ENCODE results near the gene TLCD4.
"Not testable (repeated sequence)": the region's sequence is repeated elsewhere in the genome, so short reads cannot be mapped to it uniquely, and the experiment has no call there.

The TLCD4 gene

GRCh38 chr1:95139039-95139438, 21.9 kb downstream of the TLCD4 start:
- Histone ChIP-seq H3K4me3 (ENCODE audit: low read depth in 1 of 2, low read length in 2 of 2) (no peak overlapping the region), H3K36me3 (ENCODE audit: control insufficient read depth in 1 of 2, insufficient read depth in 2 of 2, low read length in 2 of 2) (no peaks in the 10 kb centered on the region), H3K4me1 (ENCODE audit: control insufficient read depth in 1 of 2, insufficient read depth in 2 of 2, low read length in 2 of 2) (no peaks in the 10 kb centered on the region), H3K9ac (ENCODE audit: low read depth in 1 of 2, low read length in 2 of 2) (no peak overlapping the region), H3K27me3 (ENCODE audit: control insufficient read depth in 1 of 2, insufficient read depth in 2 of 2, low read length in 2 of 2) (no peaks in the 10 kb centered on the region), H3K27ac (ENCODE audit: low read depth, low read length) (no peak overlapping the region), H3K9me3 (ENCODE audit: control insufficient read depth in 1 of 2, low read length in 2 of 2) (no peaks in the 10 kb centered on the region)

GRCh38 chr1:95140791-95141190, 23.6 kb downstream of the TLCD4 start:
- no peak overlapping the region for H3K4me3 ChIP-seq (ENCODE audit: low read depth in 1 of 2, low read length in 2 of 2)
- H3K9ac ChIP-seq (ENCODE audit: low read depth in 1 of 2, low read length in 2 of 2): no peak overlapping the region
- H3K27me3 ChIP-seq (ENCODE audit: control insufficient read depth in 1 of 2, insufficient read depth in 2 of 2, low read length in 2 of 2): no peaks in the 10 kb centered on the region
- H3K9me3 ChIP-seq (ENCODE audit: control insufficient read depth in 1 of 2, low read length in 2 of 2): no peaks in the 10 kb centered on the region
- no peaks in the 10 kb centered on the region for H3K36me3 ChIP-seq (ENCODE audit: control insufficient read depth in 1 of 2, insufficient read depth in 2 of 2, low read length in 2 of 2)
- H3K27ac ChIP-seq (ENCODE audit: low read depth, low read length): no peak overlapping the region
- H3K4me1 ChIP-seq (ENCODE audit: control insufficient read depth in 1 of 2, insufficient read depth in 2 of 2, low read length in 2 of 2): no peaks in the 10 kb centered on the region

- H3K4me3 ChIP-seq (ENCODE audit: low read depth in 1 of 2, low read length in 2 of 2): no peak overlapping the region
- H3K9me3 ChIP-seq (ENCODE audit: control insufficient read depth in 1 of 2, low read length in 2 of 2): no peaks in the 10 kb centered on the region
- no peaks in the 10 kb centered on the region for H3K4me1 ChIP-seq (ENCODE audit: control insufficient read depth in 1 of 2, insufficient read depth in 2 of 2, low read length in 2 of 2)
- H3K9ac ChIP-seq (ENCODE audit: low read depth in 1 of 2, low read length in 2 of 2): no peak overlapping the region
- no peaks in the 10 kb centered on the region for H3K27me3 ChIP-seq (ENCODE audit: control insufficient read depth in 1 of 2, insufficient read depth in 2 of 2, low read length in 2 of 2)
- no peaks in the 10 kb centered on the region for H3K36me3 ChIP-seq (ENCODE audit: control insufficient read depth in 1 of 2, insufficient read depth in 2 of 2, low read length in 2 of 2)
- H3K27ac ChIP-seq (ENCODE audit: low read depth, low read length): no peak overlapping the region
Observed at GRCh38 chr1:95145493-95145892, 28.3 kb downstream of the TLCD4 start.

- Histone ChIP-seq H3K9me3 (ENCODE audit: control insufficient read depth in 1 of 2, low read length in 2 of 2) (no peaks in the 10 kb centered on the region), H3K27me3 (ENCODE audit: control insufficient read depth in 1 of 2, insufficient read depth in 2 of 2, low read length in 2 of 2) (no peaks in the 10 kb centered on the region), H3K9ac (ENCODE audit: low read depth in 1 of 2, low read length in 2 of 2) (no peak overlapping the region), H3K36me3 (ENCODE audit: control insufficient read depth in 1 of 2, insufficient read depth in 2 of 2, low read length in 2 of 2) (no peaks in the 10 kb centered on the region), H3K4me3 (ENCODE audit: low read depth in 1 of 2, low read length in 2 of 2) (no peak overlapping the region), H3K4me1 (ENCODE audit: control insufficient read depth in 1 of 2, insufficient read depth in 2 of 2, low read length in 2 of 2) (no peaks in the 10 kb centered on the region), H3K27ac (ENCODE audit: low read depth, low read length) (no peak overlapping the region)
Observed at GRCh38 chr1:95146637-95147036, 29.5 kb downstream of the TLCD4 start.

- Histone ChIP-seq H3K9ac (ENCODE audit: low read depth in 1 of 2, low read length in 2 of 2) (no peak overlapping the region), H3K27ac (ENCODE audit: low read depth, low read length) (no peak overlapping the region), H3K36me3 (ENCODE audit: control insufficient read depth in 1 of 2, insufficient read depth in 2 of 2, low read length in 2 of 2) (no peaks in the 10 kb centered on the region), H3K4me1 (ENCODE audit: control insufficient read depth in 1 of 2, insufficient read depth in 2 of 2, low read length in 2 of 2) (no peaks in the 10 kb centered on the region), H3K9me3 (ENCODE audit: control insufficient read depth in 1 of 2, low read length in 2 of 2) (no peaks in the 10 kb centered on the region), H3K4me3 (ENCODE audit: low read depth in 1 of 2, low read length in 2 of 2) (no peak overlapping the region), H3K27me3 (ENCODE audit: control insufficient read depth in 1 of 2, insufficient read depth in 2 of 2, low read length in 2 of 2) (no peaks in the 10 kb centered on the region)
Observed at GRCh38 chr1:95154096-95154495, 36.9 kb downstream of the TLCD4 start.

- not testable (repeated sequence) for H3K27me3 ChIP-seq (ENCODE audit: control insufficient read depth in 1 of 2, insufficient read depth in 2 of 2, low read length in 2 of 2); H3K9ac ChIP-seq (ENCODE audit: low read depth in 1 of 2, low read length in 2 of 2); H3K9me3 ChIP-seq (ENCODE audit: control insufficient read depth in 1 of 2, low read length in 2 of 2); H3K36me3 ChIP-seq (ENCODE audit: control insufficient read depth in 1 of 2, insufficient read depth in 2 of 2, low read length in 2 of 2); H3K4me3 ChIP-seq (ENCODE audit: low read depth in 1 of 2, low read length in 2 of 2); H3K27ac ChIP-seq (ENCODE audit: low read depth, low read length)
- peaks cover 5 to 11% of the 10 kb centered on the region in 2 donors for H3K4me1 ChIP-seq (ENCODE audit: control insufficient read depth in 1 of 2, insufficient read depth in 2 of 2, low read length in 2 of 2)
Observed at GRCh38 chr1:95165569-95165968, 48.4 kb downstream of the TLCD4 start.

All from duodenal mucosa (tissue), 2 donors.